KMS-11 (cell line): Measurements from ENCODE around the gene IQSEC1.

Experiments used
- H2AFZ ChIP-seq: fragments of 200-600 bp; sonication (generic); 2 replicates; pipeline ENCODE4 v1.6.1; 2016; ENCODE audit warnings: antibody characterized with exemption, mixed run types, low read depth
- H3K27ac ChIP-seq: fragments of 200-600 bp; sonication (generic); 2 replicates; pipeline ENCODE4 v1.6.1; 2016; ENCODE audit warnings: mild to moderate bottlenecking, mixed run types
- H3K27me3 ChIP-seq: fragments of 200-600 bp; sonication (generic); 2 replicates; pipeline ENCODE4 v1.6.1; 2017; ENCODE audit warnings: mild to moderate bottlenecking, low read depth, mixed run types, moderate library complexity; ENCODE audit not compliant: insufficient read depth
- H3K36me3 ChIP-seq: fragments of 200-600 bp; sonication (generic); 2 replicates; pipeline ENCODE4 v1.6.1; 2017; ENCODE audit warnings: mild to moderate bottlenecking, mixed run types; ENCODE audit not compliant: insufficient read depth
- H3K4me1 ChIP-seq: fragments of 200-600 bp; sonication (generic); 2 replicates; pipeline ENCODE4 v1.6.1; 2016; ENCODE audit warnings: mild to moderate bottlenecking, low read depth, mixed run types; ENCODE audit not compliant: poor library complexity, severe bottlenecking
- H3K4me2 ChIP-seq: fragments of 200-600 bp; sonication (generic); 2 replicates; pipeline ENCODE4 v1.7.0; 2016; ENCODE audit warnings: mild to moderate bottlenecking, mixed run types
- H3K4me3 ChIP-seq: fragments of 200-600 bp; sonication (generic); IDR thresholded peaks from 2 replicates; pipeline ENCODE4 v1.6.1; 2017; ENCODE audit warnings: low read depth, low read length, mixed read lengths; ENCODE audit not compliant: insufficient read depth
- H3K79me2 ChIP-seq: fragments of 200-600 bp; sonication (generic); 2 replicates; pipeline ENCODE4 v1.6.1; 2016; ENCODE audit warnings: low read depth, mixed run types; ENCODE audit not compliant: insufficient read depth
- H3K9ac ChIP-seq: fragments of 200-600 bp; sonication (generic); 2 replicates; pipeline ENCODE4 v1.6.1; 2016; ENCODE audit warnings: mild to moderate bottlenecking, mixed run types
- H4K20me1 ChIP-seq: fragments of 200-600 bp; sonication (generic); 2 replicates; pipeline ENCODE4 v1.6.1; 2016; ENCODE audit warnings: mild to moderate bottlenecking, mixed run types; ENCODE audit not compliant: insufficient read depth
- TF ChIP-seq, protein P1 (sequence below): fragments of 200-600 bp; sonication (generic); conservative IDR thresholded peaks from 2 replicates; pipeline ENCODE4 v1.6.1; 2017; ENCODE audit warnings: low read depth, mild to moderate bottlenecking, antibody characterized with exemption, low read length, moderate library complexity, mixed read lengths

Gene IQSEC1

DNA sequence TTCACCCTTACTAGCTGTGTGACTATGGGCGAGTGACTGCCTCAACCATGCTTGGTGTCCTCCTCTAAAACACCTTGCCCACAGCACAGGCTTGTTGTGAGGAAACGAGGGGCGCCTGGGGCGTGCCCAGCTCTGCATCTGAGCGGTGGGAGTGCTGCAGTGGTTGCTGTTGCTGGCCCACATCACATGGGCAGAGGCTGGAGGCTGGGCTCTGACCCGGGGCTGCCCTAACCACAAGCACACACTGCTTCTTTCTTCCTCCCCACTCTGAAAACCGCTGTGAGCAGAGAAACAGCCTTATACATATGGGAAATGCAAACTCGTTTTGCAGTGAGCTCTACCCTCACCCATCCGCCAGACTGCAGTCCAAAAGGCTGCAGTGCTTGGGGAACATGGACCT is 157.1 kb downstream of the IQSEC1 start:
- Histone ChIP-seq H3K4me1 (peaks cover 6% of the 10 kb centered on the region), H3K36me3 (no peaks in the 10 kb centered on the region), H4K20me1 (no peaks in the 10 kb centered on the region), H3K27me3 (no peaks in the 10 kb centered on the region), H3K9ac (no peak overlapping the region), H3K4me2 (no peak overlapping the region), H2AFZ (no peak overlapping the region), H3K4me3 (no peak overlapping the region), H3K79me2 (no peaks in the 10 kb centered on the region), H3K27ac (no peak overlapping the region)
- TF ChIP-seq, protein P1, sequence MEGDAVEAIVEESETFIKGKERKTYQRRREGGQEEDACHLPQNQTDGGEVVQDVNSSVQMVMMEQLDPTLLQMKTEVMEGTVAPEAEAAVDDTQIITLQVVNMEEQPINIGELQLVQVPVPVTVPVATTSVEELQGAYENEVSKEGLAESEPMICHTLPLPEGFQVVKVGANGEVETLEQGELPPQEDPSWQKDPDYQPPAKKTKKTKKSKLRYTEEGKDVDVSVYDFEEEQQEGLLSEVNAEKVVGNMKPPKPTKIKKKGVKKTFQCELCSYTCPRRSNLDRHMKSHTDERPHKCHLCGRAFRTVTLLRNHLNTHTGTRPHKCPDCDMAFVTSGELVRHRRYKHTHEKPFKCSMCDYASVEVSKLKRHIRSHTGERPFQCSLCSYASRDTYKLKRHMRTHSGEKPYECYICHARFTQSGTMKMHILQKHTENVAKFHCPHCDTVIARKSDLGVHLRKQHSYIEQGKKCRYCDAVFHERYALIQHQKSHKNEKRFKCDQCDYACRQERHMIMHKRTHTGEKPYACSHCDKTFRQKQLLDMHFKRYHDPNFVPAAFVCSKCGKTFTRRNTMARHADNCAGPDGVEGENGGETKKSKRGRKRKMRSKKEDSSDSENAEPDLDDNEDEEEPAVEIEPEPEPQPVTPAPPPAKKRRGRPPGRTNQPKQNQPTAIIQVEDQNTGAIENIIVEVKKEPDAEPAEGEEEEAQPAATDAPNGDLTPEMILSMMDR, result no peak

DNA sequence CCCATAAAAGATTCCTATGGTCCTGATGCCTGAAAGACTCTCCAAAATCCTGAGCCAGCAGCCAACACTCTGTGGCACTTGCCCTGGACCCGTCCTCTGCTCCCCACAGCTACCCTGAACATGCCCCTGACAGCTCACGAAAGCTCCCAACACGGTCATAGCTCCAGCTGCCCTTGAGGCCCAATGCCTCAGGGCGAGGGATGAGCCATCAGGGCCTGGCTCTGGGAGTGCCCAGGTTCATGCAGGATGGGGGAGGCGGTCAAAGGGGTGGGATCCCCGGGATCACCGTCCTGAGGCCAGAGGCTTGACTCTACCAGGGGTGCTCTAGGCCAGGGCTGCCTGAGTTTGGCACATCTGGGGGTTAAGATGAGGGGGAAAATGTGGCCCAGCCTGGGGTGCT is 159.1 kb downstream of the IQSEC1 start:
- Histone ChIP-seq H3K27ac (no peak overlapping the region), H3K27me3 (no peaks in the 10 kb centered on the region), H2AFZ (no peak overlapping the region), H3K4me3 (no peak overlapping the region), H3K36me3 (no peaks in the 10 kb centered on the region), H3K4me2 (no peak overlapping the region), H3K4me1 (peaks cover 6% of the 10 kb centered on the region), H4K20me1 (no peaks in the 10 kb centered on the region), H3K9ac (no peak overlapping the region), H3K79me2 (no peaks in the 10 kb centered on the region)
- TF ChIP-seq, protein P1, result no peak

DNA sequence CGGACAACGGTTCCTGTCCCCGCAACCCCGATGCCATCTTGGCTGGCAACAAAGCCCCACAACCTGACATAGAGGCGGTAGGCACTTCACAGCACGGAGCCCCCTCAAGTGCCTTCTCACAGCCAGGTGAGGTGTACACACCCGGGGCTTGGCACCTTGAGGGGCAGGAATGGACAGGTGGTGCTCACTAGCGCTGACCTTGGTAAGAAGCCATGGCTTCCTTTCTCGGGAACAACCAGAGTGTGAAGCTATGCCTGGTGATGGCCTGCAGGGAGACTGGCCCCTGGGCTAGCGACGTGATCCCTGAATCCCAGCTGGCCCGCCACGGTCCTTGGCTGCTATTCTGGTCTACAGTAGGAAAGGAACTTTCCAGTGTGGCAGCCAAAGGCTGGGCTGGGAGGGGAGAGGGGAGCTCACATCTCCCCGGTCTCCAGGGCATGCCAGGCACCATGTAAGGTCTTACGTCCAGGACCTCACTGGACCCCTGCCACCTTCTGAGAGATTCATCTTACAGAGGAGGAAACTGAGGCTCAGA is 161.3 kb downstream of the IQSEC1 start:
- H3K4me2 ChIP-seq, result no peak overlapping the region
- TF ChIP-seq, protein P1, result no peak
- H3K79me2 ChIP-seq, result no peaks in the 10 kb centered on the region
- H3K4me1 ChIP-seq, result peaks cover 6% of the 10 kb centered on the region
- no peaks in the 10 kb centered on the region for H3K27me3 ChIP-seq
- H3K27ac ChIP-seq, result no peak overlapping the region
- H4K20me1 ChIP-seq, result no peaks in the 10 kb centered on the region
- no peak overlapping the region for H3K9ac ChIP-seq
- H3K4me3 ChIP-seq, result no peak overlapping the region
- H3K36me3 ChIP-seq, result no peaks in the 10 kb centered on the region
- H2AFZ ChIP-seq, result no peak overlapping the region

DNA sequence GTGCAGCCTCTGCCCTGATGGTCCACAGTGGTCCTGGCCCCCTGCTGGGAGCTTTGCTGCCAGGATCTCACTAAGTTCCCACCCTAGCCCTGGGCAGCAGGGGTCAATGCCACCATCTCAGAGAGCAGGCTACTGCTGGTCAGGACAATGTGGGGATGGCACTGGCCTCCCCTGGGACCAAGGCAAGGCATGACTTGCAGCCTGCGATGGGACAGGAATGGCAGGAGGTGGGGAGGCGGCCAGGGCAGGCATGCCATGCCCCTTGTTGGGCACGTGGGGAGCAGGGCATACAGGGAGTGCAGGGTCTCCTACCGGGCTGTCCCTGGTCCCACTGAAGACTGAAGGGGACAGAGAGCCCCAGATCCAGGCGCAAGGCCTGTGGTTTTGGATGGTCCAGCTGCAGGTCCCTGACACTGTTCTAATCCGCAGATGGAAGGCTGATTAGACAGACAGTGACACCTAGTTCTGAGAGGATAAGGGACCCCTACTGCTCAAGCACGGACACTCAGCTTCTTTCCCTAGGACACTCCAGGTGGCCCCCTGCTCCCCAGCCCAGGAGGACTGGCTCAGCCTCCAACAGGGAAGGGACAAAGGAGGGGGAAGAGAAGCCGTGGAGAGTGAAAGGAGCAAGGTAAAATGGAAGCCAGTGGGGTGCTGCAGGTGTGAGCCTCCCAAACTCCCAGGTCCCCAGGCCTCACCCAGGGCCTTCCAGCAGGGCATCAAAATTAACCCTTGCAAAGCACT is 162.7 kb downstream of the IQSEC1 start:
- H3K4me1 ChIP-seq, result no peaks in the 10 kb centered on the region
- no peak overlapping the region for H2AFZ ChIP-seq
- no peak overlapping the region for H3K9ac ChIP-seq
- H3K27ac ChIP-seq, result no peak overlapping the region
- no peaks in the 10 kb centered on the region for H3K79me2 ChIP-seq
- H3K4me2 ChIP-seq, result no peak overlapping the region
- TF ChIP-seq, protein P1, result no peak
- no peaks in the 10 kb centered on the region for H3K36me3 ChIP-seq
- H4K20me1 ChIP-seq, result no peaks in the 10 kb centered on the region
- no peak overlapping the region for H3K4me3 ChIP-seq
- H3K27me3 ChIP-seq, result no peaks in the 10 kb centered on the region
